Left ventricle myocardium superior (tissue), 1 donor: ENCODE measurements around the gene MRPS12. TPM values are rescaled to one million over a fixed set of nuclear protein-coding genes. Genes with fewer than 3 reads are reported as not detected.

Experiments
- ATAC-seq: fragments of 200-7000 bp; cut with Tn5 transposase; one replicate; pipeline ENCODE4 v1.9.1; 2020; ENCODE audit warnings: mild to moderate bottlenecking, moderate library complexity
- DNase-seq: peaks from one replicate; pipeline ENCODE4 v3.0.0-alpha.2; 2020
- intact Hi-C: fragments of 100-400 bp; cut with micrococcal nuclease; formaldehyde crosslinking; loops from one replicate; pipeline ENCODE4 v1.11.0; 2022
- total RNA-seq: library from RNA; stranded (reverse); fragmentation: NEBNext Ultra II Directional; extraction: Animal tissue kit (Norgen Biotek cat#: 25700); gene quantifications from one replicate; pipeline ENCODE4 v1.2.1, GENCODE V29; 2021
- donor health status: DM: no; HTN: yes; CAD: no; lungs with severe emphysema.

MRPS12 gene
- total RNA-seq, 1 donor from 2014 or later, result 71.9 TPM

DNA sequence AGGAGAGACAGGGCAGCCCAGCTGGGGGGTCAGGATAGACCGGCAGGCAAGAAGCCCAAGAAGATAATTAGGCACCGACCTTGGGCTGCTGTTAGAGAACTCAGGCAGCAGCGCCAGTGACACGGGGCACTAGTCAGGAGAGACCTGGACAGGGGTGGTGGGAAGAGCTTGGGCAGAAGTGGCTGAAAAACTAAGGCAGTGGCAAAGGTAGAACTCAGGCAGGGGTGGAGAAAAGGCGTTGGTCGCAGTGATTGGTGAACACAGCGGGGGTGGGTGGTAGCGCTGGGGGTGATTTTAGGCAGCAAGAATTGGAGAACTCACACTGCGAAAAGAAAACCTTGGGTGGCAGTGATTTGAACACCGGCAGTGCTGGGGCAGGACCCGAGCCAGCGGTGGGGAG, 23.1 kb upstream of the MRPS12 start:
- intact Hi-C loops, result no loop called here
- DNase-seq (no peak), ATAC-seq (no peak)

DNA sequence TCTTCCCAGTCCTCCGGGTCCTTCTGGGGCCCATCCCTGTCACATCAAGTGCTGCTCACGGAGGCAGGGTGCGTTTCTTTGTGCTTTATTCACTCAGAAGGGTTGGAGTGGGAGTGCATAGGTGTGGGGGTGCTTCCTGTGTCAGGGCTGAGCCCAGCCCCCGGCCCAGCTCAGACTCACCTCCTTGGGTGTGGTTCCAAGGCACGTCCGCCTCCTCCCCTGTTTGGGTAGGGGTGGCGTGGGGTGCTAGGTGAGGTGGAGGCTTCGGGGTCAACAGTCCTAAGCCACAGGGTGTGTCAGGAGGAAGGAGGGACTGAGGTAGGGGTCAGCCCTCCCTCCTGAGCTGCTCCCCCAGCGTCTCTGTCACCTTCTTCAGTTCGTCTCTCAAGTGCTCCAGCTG, 21.8 kb upstream of the MRPS12 start:
- intact Hi-C loops, result no loop called here
- ATAC-seq (no peak), DNase-seq (no peak)

DNA sequence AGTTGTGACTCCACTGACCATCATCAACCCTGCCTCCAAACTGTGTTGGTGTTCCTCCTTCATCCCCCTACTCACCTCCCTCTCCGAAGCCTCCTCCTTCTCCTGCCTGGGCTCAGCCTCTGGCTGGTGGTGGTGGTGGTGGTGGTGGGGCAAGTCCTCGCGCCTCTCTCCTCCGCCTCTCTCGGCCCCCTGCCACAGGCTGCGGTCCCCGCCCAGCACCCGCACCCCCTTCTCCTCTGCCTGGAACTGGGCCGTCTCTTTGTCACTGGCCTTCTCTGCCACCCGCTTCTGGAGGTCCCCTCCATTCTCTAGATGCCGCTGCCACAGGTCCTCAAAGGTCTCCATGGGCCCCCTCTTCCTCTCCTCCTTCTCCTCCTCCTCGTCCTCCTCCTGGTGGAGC, 20.3 kb upstream of the MRPS12 start:
- ATAC-seq (no peak), DNase-seq (no peak)
- intact Hi-C loops, result no loop called here

- ATAC-seq (no peak), DNase-seq (no peak)
- intact Hi-C loops, result no loop called here
Observed at GRCh38 chr19:38911388-38912001, 19.2 kb upstream of the MRPS12 start.

DNA sequence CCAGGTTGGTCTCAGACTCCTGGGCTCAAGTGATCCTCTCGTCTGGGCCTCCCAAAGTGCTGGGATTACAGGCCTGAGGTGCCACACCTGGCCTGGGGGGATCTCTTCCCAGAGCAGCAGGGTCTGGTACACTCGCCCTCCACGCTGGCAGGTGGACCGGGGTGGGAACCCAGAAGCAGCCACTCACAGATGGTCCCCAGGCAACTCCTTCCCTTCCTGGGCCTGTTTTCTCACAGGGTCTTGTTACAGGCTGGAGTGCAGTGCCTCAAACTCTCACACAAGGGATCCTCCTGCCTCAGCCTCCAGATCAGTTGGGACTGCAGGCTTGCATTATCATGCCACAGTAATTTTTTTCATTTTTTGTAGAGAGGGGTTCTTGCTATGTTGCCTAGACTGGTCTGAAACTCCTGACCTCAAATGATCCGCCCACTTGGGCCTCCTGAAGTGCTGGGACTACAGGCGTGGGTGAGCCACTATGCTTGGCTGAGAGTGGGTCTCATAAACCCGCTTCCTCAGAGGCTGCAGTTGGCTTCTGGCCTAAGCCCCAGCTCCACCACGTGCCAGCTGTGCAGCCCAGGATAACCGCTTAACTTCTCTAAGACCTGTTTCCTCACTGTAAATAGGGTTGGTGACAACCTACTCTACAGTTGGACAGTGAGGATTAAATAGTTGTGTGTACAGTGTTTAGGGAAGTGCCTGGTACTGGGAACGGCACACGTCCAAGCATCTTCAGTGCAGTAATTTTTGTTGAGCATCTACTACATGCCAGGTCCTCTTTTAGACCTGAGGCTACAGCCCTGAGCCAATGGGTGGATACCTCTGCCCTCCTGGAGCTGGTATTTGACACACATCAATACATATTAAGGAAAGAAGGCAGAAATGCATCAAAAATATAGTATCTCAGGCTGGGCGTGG, 17.9 kb upstream of the MRPS12 start:
- intact Hi-C loops, result no loop called here
- no peak for ATAC-seq
- DNase-seq, result no peak

DNA sequence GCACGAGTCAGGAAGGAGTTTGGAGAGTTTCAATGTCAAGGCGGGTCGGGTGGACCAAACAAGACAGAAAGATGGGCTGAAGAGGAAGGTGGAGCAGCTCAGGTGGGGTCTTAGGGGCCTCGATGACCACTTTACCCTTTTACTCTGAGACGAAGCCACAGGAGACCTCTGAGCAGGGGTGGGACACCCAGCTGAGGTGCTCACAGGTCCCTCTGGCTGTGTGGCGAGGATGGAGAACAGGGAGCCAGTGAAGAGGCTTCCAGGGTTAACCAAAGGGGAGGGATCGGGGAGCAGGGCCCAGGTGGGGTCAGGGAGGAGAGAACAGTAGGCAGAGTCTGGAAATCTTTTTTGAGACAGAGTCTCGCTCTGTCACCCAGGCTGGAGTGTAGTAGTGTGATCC, 16.8 kb upstream of the MRPS12 start:
- peak; percentile 15 for DNase-seq
- intact Hi-C loops, result no loop called here
- no peak for ATAC-seq

GRCh38 chr19:38915329-38916321, 15.1 kb upstream of the MRPS12 start:
- intact Hi-C loops, result no loop called here
- DNase-seq, result no peak
- no peak for ATAC-seq

DNA sequence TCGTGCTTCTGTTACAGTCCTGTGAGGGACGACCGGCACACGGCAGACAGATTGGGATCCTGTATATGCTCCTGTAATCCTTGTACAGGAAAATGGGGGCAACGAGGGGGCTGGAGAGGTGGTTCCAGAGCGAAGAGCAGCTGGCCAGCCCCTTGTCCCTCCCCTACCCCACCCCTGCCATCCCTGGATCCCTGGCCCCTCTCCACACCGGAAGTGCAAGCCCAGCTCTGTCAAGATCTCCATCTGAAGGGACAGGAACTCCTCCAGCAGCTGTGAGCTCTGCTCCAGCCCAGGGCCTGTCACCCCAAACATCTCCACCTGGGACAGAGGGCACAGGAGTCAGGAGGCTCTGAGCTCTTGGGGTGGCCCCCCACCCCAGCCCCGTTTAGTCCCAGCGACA, 13.2 kb upstream of the MRPS12 start:
- no peak for ATAC-seq
- intact Hi-C loops, result no loop called here
- DNase-seq, result no peak

- ATAC-seq, result peak; percentile 30
- DNase-seq, result no peak
- intact Hi-C loops, result no loop called here
Observed at GRCh38 chr19:38917921-38918491, 12.7 kb upstream of the MRPS12 start.

DNA sequence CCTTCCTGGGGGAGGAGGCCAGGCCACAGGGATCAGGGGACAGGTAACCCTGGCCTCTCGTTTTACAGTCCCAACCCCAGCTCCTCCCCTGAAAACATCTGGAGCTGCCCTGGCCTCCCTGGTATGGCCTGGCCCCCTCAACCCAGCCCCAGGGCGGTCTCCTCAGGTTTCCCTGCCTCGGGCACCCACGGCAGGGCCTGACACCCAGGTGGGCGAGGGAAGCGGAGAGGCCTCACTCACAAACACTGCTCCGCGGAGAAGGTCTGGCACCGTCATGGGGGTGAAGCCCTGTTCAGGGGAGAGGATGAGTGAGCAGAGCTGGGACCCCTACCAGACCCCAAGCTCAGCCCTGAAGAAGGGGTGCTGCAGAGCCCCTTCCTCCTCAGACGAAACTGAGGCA, 12.2 kb upstream of the MRPS12 start:
- DNase-seq (no peak), ATAC-seq (no peak)
- intact Hi-C loops, result no loop called here

DNA sequence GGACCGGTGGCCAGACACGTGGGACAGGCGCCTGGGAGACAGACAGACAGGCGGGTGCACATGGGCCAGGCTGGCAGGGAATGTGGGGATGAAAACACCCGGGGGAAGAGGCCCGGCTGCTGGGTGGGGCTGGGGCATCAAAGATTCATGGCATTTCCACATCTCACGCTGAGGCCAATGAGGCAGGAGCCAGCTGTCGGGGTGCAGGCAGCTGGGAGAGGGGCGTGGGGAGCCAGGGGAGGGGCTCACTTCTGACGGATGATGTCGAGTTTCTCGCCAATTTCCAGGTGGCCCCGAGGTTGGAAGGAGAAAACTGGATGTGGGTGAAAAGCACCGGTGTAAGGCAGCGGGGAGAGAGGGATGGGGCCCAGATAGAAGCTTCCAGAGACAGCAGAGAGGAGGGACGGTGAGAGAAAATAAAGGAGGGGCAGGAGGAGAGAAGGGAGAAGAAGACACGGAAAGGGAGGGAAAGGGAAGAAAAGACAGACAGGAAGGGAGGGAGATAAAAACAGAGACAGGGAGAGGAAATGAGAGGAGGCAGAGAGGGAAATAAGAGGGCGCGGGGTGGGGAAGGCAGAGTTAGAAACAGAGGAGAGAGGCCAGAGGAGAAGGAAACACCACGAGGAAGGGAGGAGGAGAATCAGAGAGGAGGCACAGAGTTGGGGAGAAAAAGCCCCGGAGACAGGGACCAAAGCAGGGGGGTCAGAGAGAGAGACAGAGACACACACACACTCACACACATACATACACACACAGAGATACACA, 10.7 kb upstream of the MRPS12 start:
- ATAC-seq (no peak), DNase-seq (no peak)
- intact Hi-C loops, result no loop called here

- no peak for DNase-seq
- no peak for ATAC-seq
- intact Hi-C loops, result no loop called here
Observed at GRCh38 chr19:38920602-38921419, 9.9 kb upstream of the MRPS12 start.

GRCh38 chr19:38921420-38922274, 9.1 kb upstream of the MRPS12 start:
- DNase-seq (no peak), ATAC-seq (no peak)
- intact Hi-C loops, result no loop called here

GRCh38 chr19:38922482-38922881, 8.3 kb upstream of the MRPS12 start:
- no peak for DNase-seq
- no peak for ATAC-seq

GRCh38 chr19:38924388-38924787, 6.4 kb upstream of the MRPS12 start:
- ATAC-seq (no peak), DNase-seq (no peak)
- intact Hi-C loops, result no loop called here

More at GRCh38 chr19:38922482-38922881, 8.3 kb upstream of the MRPS12 start:
- intact Hi-C loops, result no loop called here

DNA sequence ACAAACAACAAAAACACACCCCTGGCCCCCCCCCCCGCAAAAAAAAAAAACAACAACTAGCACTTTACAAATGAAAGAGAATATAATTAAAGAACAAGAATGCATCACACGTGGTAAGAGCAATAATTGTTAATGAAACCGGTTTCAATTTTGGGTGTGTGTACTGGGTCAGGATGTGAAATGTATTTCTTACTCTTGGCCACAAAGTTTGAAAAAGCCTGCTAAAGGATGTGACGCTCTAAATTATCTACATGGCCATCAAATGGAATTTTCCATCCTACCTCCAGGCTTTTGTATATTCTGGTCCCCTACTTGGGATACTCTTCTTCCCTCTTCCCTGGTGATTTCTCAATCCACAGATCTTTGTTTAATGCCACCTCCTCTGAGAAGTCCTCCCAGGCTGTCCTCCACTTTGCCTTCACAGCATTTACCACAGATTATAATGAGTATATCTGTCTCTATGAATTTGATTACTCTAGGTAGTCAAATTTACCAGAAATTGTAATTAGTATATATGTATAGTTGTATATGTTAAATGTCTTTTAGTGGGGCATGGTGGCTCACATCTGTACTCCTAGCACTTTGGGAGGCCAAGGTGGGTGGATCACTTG, 2.2 kb upstream of the MRPS12 start:
- intact Hi-C loops, result no loop called here
- ATAC-seq, result no peak
- DNase-seq, result no peak
